Smooth muscle cell (in vitro differentiated cells): ENCODE measurements around the gene LRP1. TPM values are rescaled to one million over a fixed set of nuclear protein-coding genes. Genes with fewer than 3 reads are reported as not detected.

Experiments
- DNase-seq: peaks from one replicate; lab custom pipeline; 2025; ENCODE audit not compliant: unreplicated experiment; lab: John Stamatoyannopoulos, UW
- H2AFZ ChIP-seq: fragments of 200-600 bp; sonication (generic); 2 replicates; pipeline ENCODE4 v1.6.0; 2016; ENCODE audit warnings: antibody characterized with exemption, low read depth, mild to moderate bottlenecking
- H3F3A ChIP-seq: fragments of 200-600 bp; sonication (generic); 2 replicates; pipeline ENCODE4 v1.6.0; 2017; ENCODE audit warnings: antibody characterized with exemption, low read depth
- H3K27ac ChIP-seq: fragments of 200-600 bp; sonication (generic); 2 replicates; pipeline ENCODE4 v1.5.1; 2016; ENCODE audit warnings: low read depth, mild to moderate bottlenecking
- H3K27me3 ChIP-seq: fragments of 200-600 bp; sonication (generic); 2 replicates; pipeline ENCODE4 v1.6.1; 2016; ENCODE audit warnings: low read depth, mild to moderate bottlenecking
- H3K36me3 ChIP-seq: fragments of 200-600 bp; sonication (generic); 2 replicates; pipeline ENCODE4 v1.5.1; 2016; ENCODE audit warnings: low read depth
- H3K4me1 ChIP-seq: fragments of 200-600 bp; sonication (generic); 2 replicates; pipeline ENCODE4 v1.5.1; 2016; ENCODE audit warnings: low read depth
- H3K4me2 ChIP-seq: fragments of 200-600 bp; sonication (generic); 2 replicates; pipeline ENCODE4 v1.6.0; 2016; ENCODE audit warnings: mild to moderate bottlenecking
- H3K4me3 ChIP-seq: fragments of 200-600 bp; sonication (generic); 2 replicates; pipeline ENCODE4 v1.5.1; 2016; ENCODE audit warnings: mild to moderate bottlenecking
- H3K79me2 ChIP-seq: fragments of 200-600 bp; sonication (generic); 2 replicates; pipeline ENCODE4 v1.6.0; 2016; ENCODE audit warnings: low read depth, mild to moderate bottlenecking
- H3K9ac ChIP-seq: fragments of 200-600 bp; sonication (generic); 2 replicates; pipeline ENCODE4 v1.6.0; 2016; ENCODE audit warnings: low read depth
- H3K9me3 ChIP-seq: fragments of 200-600 bp; sonication (generic); replicated peaks from 2 replicates; pipeline ENCODE4 v1.5.1; 2016; ENCODE audit warnings: low read depth
- H4K20me1 ChIP-seq: fragments of 200-600 bp; sonication (generic); 2 replicates; pipeline ENCODE4 v1.6.0; 2016; ENCODE audit warnings: low read depth
- CTCF ChIP-seq: fragments of 200-600 bp; sonication (generic); IDR thresholded peaks from 2 replicates; pipeline ENCODE4 v1.5.1; 2017; ENCODE audit warnings: borderline replicate concordance, mild to moderate bottlenecking, antibody characterized with exemption; ENCODE audit not compliant: insufficient read depth, poor library complexity, severe bottlenecking
- WGBS: methylation state at CpG from one replicate; pipeline ENCODE4 v1.1.7; 2016; ENCODE audit warnings: low lambda C conversion rate; 5-methylcytosine and 5-hydroxymethylcytosine counted together
- polyA plus RNA-seq: library from polyadenylated mRNA; unstranded; fragments of >200 nt; fragmentation: Nextera tagmentation; extraction: Ambion mirVana; gene quantifications from 2 replicates; pipeline ENCODE4 v1.2.1, GENCODE V29; 2016
- total RNA-seq: library from RNA; depleted of rRNA; stranded (reverse); fragments of >200 nt; gene quantifications from 2 replicates; pipeline ENCODE4 v1.2.3, GENCODE V29; 2014

Gene LRP1
- total and polyA plus RNA-seq, 2 experiments from 2014 or later: 75.3 to 95.4 TPM

GRCh38 chr12:57110104-57111030 is 17.9 kb upstream of the LRP1 start:
- Histone ChIP-seq H3K27ac (peak overlapping the region; percentile 98), H4K20me1 (peaks cover 27% of the 10 kb centered on the region), H3F3A (peaks cover 16% of the 10 kb centered on the region), H3K4me3 (peak overlapping the region; percentile 65), H3K36me3 (no peaks in the 10 kb centered on the region), H3K9ac (peak overlapping the region; percentile 94), H3K79me2 (peaks cover 18% of the 10 kb centered on the region), H3K4me1 (peaks cover 28% of the 10 kb centered on the region), H3K4me2 (peak overlapping the region; percentile 93), H3K27me3 (no peaks in the 10 kb centered on the region), H3K9me3 (no peaks in the 10 kb centered on the region), H2AFZ (no peak overlapping the region)
- peak; percentile 40 for DNase-seq
- no peak for TF ChIP-seq CTCF
- 4% methylated on average over 26 of the region's 28 CpGs for WGBS

DNA sequence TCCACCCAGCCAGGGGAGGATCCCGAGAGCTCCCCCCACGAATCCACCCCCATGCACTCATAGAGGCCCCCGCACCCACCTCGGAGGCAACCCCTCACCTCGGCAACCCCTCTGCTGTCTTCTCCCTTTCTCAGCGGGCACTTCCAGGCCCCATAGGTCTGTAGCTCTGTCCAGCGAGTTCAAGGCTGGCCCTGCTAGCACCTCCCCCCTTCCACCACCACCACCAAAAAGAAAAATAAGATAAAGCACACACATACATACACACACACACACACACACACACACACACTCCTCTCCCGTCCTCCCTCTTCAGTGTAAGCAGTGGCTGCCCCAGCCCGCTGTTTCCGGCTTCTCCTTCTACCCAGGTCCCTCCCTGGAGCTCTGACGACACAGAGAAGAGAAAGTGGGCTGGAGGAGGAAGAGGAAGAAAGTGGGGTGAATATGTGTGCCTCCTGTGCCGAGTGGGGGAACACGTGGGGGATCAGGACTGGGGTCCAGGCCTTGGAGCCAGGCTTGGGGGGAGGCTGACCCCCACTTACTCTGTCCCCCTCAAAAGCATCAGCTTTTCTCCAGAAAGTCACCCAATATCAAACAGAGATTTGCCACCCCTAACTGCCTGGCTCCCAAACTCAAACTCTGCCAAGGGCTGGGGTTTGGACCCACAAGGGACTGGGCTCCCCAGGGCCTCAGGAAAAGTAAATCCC is 17.1 kb upstream of the LRP1 start, which contains the start of gene STAT6:
STAT6 (minus strand) TSS at position 332 of the 704 bp plus-strand sequence. CDS start 3,084 bp downstream, outside the sequence.
- WGBS: 0% methylated on average over 6 of the region's 13 CpGs
- no peaks in the 10 kb centered on the region for H3K36me3 ChIP-seq
- peak; percentile 47 for DNase-seq
- H3K4me3 ChIP-seq: peak within 1 kb of the TSS; percentile 65
- peaks cover 16% of the 10 kb centered on the region for H3F3A ChIP-seq
- H3K9ac ChIP-seq: peak within 1 kb of the TSS; percentile 94
- H3K27ac ChIP-seq: peak within 1 kb of the TSS; percentile 98
- peaks cover 28% of the 10 kb centered on the region for H3K4me1 ChIP-seq
- H2AFZ ChIP-seq: no peak within 1 kb of the TSS
- H3K4me2 ChIP-seq: peak within 1 kb of the TSS; percentile 93
- no peak for TF ChIP-seq CTCF
- peaks cover 26% of the 10 kb centered on the region for H4K20me1 ChIP-seq
- H3K9me3 ChIP-seq: no peaks in the 10 kb centered on the region
- peaks cover 18% of the 10 kb centered on the region for H3K79me2 ChIP-seq
- H3K27me3 ChIP-seq: no peaks in the 10 kb centered on the region

- Histone ChIP-seq H3K27me3 (no peaks in the 10 kb centered on the region), H3K4me2 (peak overlapping the region; percentile 93), H3K27ac (peak overlapping the region; percentile 98), H2AFZ (no peak overlapping the region), H3K4me3 (peak overlapping the region; percentile 65), H3K79me2 (peaks cover 15% of the 10 kb centered on the region), H4K20me1 (peaks cover 14% of the 10 kb centered on the region), H3F3A (peaks cover 16% of the 10 kb centered on the region), H3K36me3 (no peaks in the 10 kb centered on the region), H3K9ac (no peak overlapping the region), H3K9me3 (no peaks in the 10 kb centered on the region), H3K4me1 (peaks cover 28% of the 10 kb centered on the region)
- no peak for DNase-seq
- 73% methylated on average over 9 of the region's 9 CpGs for WGBS
- peak; percentile 85 for TF ChIP-seq CTCF
Measured at GRCh38 chr12:57112492-57113294, 15.6 kb upstream of the LRP1 start.
